GM12892 (cell line): ENCODE data around the gene PRSS3.

Source experiments
- POLR2A ChIP-seq: IDR thresholded peaks from 2 replicates; pipeline ENCODE4 v1.6.1; 2011; ENCODE audit warnings: low read depth, low read length, control low read depth
- POLR2AphosphoS5 ChIP-seq: IDR thresholded peaks from 2 replicates; pipeline ENCODE4 v1.6.1; 2011; ENCODE audit warnings: low read depth, low read length, control low read depth
- TAF1 ChIP-seq: IDR thresholded peaks from 2 replicates; pipeline ENCODE4 v1.6.1; 2011; ENCODE audit warnings: low read depth, mild to moderate bottlenecking, control low read depth, low read length, borderline replicate concordance

DNA sequence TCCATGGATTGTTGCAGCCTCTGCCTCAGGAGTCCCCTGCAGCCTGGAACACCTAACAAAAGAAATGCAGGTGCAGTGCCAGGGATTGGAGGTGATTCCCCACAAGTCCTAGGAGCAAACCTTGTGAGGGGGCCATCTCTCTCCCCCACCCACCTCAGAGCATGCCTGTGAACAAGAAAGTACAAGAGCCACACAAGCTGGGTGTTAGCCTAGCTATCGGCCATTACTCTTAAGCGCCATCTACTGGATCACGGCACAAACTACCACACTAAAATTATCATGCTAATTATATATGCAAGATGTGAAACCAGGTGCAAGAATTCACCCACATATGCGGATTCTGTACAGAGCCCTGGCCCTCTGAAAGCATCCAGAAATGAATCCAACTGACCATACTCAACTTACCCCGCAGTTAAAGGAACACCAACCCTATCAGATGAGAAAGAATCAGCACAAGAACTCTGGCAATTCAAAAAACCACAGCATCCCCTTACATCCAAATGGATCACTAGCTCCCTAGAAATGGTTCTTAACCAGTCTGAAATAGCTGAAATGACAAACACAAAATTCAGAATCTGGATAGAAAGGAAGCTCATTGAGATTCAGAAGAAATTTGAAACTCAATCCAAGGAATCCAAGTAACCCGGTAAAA lies 16.5 kb upstream of the PRSS3 start:
- TF ChIP-seq POLR2AphosphoS5 (no peak), POLR2A (no peak), TAF1 (no peak)
